ENCODE results near the gene SUPT4H1.

- TF ChIP-seq CTCF (IDR thresholded peaks at IDR 0.05; ENCODE audit: low read depth, low read length), result no peak
- no peak for TF ChIP-seq EZH2phosphoT487 (IDR thresholded peaks at IDR 0.05; ENCODE audit: low read depth)
Measured at GRCh38 chr17:58356231-58356630, 4.2 kb upstream of the SUPT4H1 start.

Data from OCI-LY3 (cell line).